ENCODE results near the gene PPP3R2. TPM values are rescaled to one million over a fixed set of nuclear protein-coding genes. Genes with fewer than 3 reads are reported as not detected.

The PPP3R2 gene, protein sequence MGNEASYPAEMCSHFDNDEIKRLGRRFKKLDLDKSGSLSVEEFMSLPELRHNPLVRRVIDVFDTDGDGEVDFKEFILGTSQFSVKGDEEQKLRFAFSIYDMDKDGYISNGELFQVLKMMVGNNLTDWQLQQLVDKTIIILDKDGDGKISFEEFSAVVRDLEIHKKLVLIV
- polyA plus RNA-seq (2013, experiment 1 of 4), result not detected
- polyA plus RNA-seq (2013, experiment 2 of 4), result not detected
- polyA plus RNA-seq (2013, experiment 3 of 4), result not detected
- polyA plus RNA-seq (2013, experiment 4 of 4), result not detected

DNA sequence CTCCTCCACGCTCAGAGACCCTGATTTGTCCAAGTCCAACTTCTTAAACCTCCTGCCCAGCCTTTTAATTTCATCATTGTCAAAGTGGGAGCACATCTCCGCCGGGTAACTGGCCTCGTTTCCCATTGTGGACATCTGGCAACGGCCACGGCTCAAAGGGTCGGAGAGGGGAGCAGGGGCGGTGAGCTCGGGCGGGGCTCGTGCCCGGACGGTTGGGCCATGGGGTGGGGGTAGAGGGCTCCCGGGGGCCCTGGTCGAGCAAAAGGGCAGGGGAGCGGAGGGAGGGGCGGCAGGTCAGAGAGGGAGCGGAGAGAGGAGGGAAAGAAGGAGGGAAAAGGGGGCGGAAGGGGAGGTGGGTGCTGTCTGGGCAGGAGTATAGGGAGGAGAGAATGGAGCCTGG is at the start of gene PPP3R2:
TSS of gene PPP3R2 (minus strand) at position 174 of the 400 bp plus-strand sequence. CDS start at position 126, 48 bp downstream.
- WGBS, 2 experiments, result 89 to 94% methylated on average over 19 of the region's 19 CpGs
- Histone ChIP-seq H3K27ac (ENCODE audit: insufficient read depth, low read depth, low read length, poor library complexity, severe bottlenecking) (no peak within 1 kb of the TSS), H3K4me3 (ENCODE audit: insufficient read depth, low read depth, low read length) (no peak within 1 kb of the TSS), H3K27me3 (ENCODE audit: control insufficient read depth, insufficient read depth, low read length, poor library complexity, severe bottlenecking) (no peaks in the 10 kb centered on the region), H3K4me1 (ENCODE audit: control insufficient read depth, insufficient read depth, low read length) (no peaks in the 10 kb centered on the region), H3K36me3 (ENCODE audit: control insufficient read depth, insufficient read depth, low read length) (no peaks in the 10 kb centered on the region), H3K9me3 (ENCODE audit: control insufficient read depth, low read length) (no peaks in the 10 kb centered on the region)

DNA sequence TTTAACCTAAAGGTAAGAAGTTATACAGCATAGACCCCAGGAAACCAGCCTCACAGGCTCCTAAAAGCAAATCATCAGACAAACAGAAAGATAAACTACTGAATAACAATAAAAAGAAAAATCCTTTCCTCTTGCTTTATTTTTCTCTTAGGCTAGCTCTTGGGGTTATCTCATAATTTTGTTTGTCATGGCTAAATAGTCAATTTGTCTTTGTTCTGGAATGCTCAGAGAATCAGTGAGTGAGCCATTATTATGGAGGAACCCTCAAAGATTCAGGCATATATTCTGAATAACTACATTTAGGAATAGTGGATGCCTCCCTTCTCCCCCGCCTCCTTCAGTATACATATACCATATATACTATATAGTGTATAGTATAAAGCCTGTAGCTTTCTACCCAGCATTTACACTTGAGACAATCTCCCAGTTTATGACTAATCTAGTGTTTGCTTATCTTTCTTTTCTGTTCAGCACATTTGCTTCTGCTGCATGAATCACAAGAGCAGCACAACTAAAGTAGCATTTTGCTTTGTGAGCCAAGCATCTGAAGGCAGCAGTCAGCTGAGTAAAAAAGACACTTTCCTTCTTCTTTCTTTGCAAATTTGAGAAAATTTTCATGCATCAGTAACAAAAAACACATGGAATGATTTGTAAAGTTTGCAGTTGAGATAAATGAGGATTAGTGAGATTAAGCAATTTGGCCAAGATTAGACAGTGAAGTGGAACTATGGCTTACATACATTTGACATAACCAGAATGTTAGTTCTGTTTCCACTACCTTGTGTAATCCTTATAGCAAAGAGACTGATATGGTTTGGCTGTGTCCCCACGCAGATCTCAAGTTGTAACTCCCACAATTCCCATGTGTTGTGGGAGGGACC is 45.3 kb upstream of the PPP3R2 start:
- Histone ChIP-seq H3K27ac (ENCODE audit: insufficient read depth, low read depth, low read length, poor library complexity, severe bottlenecking) (no peak overlapping the region), H3K9me3 (ENCODE audit: control insufficient read depth, low read length) (no peaks in the 10 kb centered on the region), H3K36me3 (ENCODE audit: control insufficient read depth, insufficient read depth, low read length) (no peaks in the 10 kb centered on the region), H3K4me1 (ENCODE audit: control insufficient read depth, insufficient read depth, low read length) (no peaks in the 10 kb centered on the region), H3K4me3 (ENCODE audit: insufficient read depth, low read depth, low read length) (no peak overlapping the region), H3K27me3 (ENCODE audit: control insufficient read depth, insufficient read depth, low read length, poor library complexity, severe bottlenecking) (no peaks in the 10 kb centered on the region)
- 50 to 79% methylated on average over 1 of the region's 2 CpGs for WGBS, 2 experiments

DNA sequence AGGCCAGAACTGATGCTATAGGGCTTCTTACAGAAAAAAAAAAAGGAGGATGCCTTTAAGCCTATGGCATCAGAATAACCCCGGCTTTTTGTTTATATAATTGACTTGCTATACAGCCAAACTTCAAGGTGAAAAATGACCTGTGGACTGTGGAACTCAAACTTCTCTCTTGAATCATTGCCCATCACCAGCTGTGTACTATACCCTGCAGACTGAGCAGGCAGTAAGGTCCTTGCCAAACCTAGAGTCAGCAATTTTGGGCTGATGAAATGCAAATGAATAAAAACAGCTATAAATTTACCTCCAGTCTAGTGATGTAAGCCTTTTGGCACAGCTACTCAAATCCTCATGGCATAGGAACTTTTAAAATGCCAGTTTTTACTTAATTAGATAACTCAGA is 44.5 kb upstream of the PPP3R2 start:
- H3K27me3 ChIP-seq (ENCODE audit: control insufficient read depth, insufficient read depth, low read length, poor library complexity, severe bottlenecking), result no peaks in the 10 kb centered on the region
- H3K4me3 ChIP-seq (ENCODE audit: insufficient read depth, low read depth, low read length), result no peak overlapping the region
- no peaks in the 10 kb centered on the region for H3K4me1 ChIP-seq (ENCODE audit: control insufficient read depth, insufficient read depth, low read length)
- H3K36me3 ChIP-seq (ENCODE audit: control insufficient read depth, insufficient read depth, low read length), result no peaks in the 10 kb centered on the region
- H3K9me3 ChIP-seq (ENCODE audit: control insufficient read depth, low read length), result no peaks in the 10 kb centered on the region
- no peak overlapping the region for H3K27ac ChIP-seq (ENCODE audit: insufficient read depth, low read depth, low read length, poor library complexity, severe bottlenecking)
- WGBS, 2 experiments, result 89 to 90% methylated on average over 1 of the region's 1 CpG

DNA sequence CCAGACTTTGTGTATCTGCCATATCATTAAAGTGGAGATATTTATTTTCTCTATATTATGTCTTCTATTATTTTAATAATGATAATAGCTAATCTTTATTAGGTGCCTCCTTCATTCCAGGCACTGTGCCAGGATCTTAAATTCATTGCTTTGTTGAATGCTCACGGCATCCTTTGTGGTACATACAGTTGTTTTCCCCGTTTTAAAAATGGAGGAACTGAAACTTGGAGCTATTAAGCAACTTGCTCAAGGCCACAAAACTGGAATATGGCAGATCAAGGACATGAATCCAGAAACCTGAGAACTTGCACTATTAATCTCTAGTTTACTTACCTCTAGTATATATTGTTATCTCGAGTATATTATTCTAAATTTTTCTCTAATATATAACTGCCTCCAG is 41.5 kb upstream of the PPP3R2 start:
- H3K4me3 ChIP-seq (ENCODE audit: insufficient read depth, low read depth, low read length), result no peak overlapping the region
- no peaks in the 10 kb centered on the region for H3K4me1 ChIP-seq (ENCODE audit: control insufficient read depth, insufficient read depth, low read length)
- no peaks in the 10 kb centered on the region for H3K9me3 ChIP-seq (ENCODE audit: control insufficient read depth, low read length)
- 65 to 66% methylated on average over 2 of the region's 3 CpGs for WGBS, 2 experiments
- no peak overlapping the region for H3K27ac ChIP-seq (ENCODE audit: insufficient read depth, low read depth, low read length, poor library complexity, severe bottlenecking)
- no peaks in the 10 kb centered on the region for H3K36me3 ChIP-seq (ENCODE audit: control insufficient read depth, insufficient read depth, low read length)
- no peaks in the 10 kb centered on the region for H3K27me3 ChIP-seq (ENCODE audit: control insufficient read depth, insufficient read depth, low read length, poor library complexity, severe bottlenecking)

DNA sequence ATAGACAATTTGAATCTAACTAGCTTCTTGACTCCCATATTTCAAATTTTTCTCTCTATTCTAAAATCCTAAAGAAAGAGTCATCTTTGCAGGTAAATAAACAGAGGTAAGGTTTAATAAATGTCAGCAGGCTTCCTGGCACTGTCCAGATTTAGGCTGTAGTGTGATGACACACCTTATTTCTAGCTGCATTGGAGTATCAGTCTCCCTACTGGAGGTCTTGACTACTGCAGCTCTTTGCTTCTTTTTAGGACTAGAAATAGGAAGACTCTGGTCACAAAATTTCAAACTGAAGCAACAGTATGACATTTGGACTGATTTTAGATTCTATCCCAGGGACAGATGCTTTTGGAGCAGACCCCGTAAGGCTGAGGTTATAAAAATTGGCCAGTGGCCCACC is 40.7 kb upstream of the PPP3R2 start:
- Histone ChIP-seq H3K9me3 (ENCODE audit: control insufficient read depth, low read length) (no peaks in the 10 kb centered on the region), H3K27ac (ENCODE audit: insufficient read depth, low read depth, low read length, poor library complexity, severe bottlenecking) (no peak overlapping the region), H3K36me3 (ENCODE audit: control insufficient read depth, insufficient read depth, low read length) (no peaks in the 10 kb centered on the region), H3K4me3 (ENCODE audit: insufficient read depth, low read depth, low read length) (no peak overlapping the region), H3K27me3 (ENCODE audit: control insufficient read depth, insufficient read depth, low read length, poor library complexity, severe bottlenecking) (no peaks in the 10 kb centered on the region), H3K4me1 (ENCODE audit: control insufficient read depth, insufficient read depth, low read length) (no peaks in the 10 kb centered on the region)
- WGBS, 2 experiments, result 89 to 100% methylated on average over 1 of the region's 1 CpG

DNA sequence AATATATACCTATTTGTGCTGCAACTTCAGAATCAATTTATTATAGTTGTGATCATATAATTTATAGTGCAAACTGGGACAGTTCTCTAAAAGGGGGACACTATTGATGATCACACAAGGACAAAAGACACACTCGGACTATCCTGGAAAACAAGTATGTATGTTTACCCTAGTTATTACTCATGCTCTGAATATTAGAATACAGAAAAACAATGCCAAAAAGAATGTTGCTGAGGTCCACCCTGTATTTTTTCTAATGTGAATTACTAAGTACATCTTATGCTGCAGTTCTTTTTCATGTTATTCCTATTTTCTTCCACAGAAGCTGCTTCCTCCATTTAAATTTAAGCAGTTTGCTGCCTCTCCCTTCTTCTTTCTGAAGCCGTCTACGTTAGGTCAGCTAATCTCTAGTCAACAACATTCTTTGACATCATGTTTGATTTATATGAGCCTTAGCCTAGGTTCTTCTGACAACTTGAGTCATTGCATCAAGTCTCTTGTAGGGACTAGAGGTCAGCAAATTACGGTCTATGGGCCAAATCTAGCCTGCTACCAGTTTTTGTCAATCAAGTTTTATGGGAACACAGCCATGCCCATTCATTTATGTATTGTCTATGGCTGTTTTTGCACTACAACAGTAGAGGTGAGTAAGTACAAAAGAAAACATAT is 40.1 kb upstream of the PPP3R2 start:
- H3K27ac ChIP-seq (ENCODE audit: insufficient read depth, low read depth, low read length, poor library complexity, severe bottlenecking), result no peak overlapping the region
- H3K27me3 ChIP-seq (ENCODE audit: control insufficient read depth, insufficient read depth, low read length, poor library complexity, severe bottlenecking), result no peaks in the 10 kb centered on the region
- no peak overlapping the region for H3K4me3 ChIP-seq (ENCODE audit: insufficient read depth, low read depth, low read length)
- H3K36me3 ChIP-seq (ENCODE audit: control insufficient read depth, insufficient read depth, low read length), result no peaks in the 10 kb centered on the region
- H3K4me1 ChIP-seq (ENCODE audit: control insufficient read depth, insufficient read depth, low read length), result no peaks in the 10 kb centered on the region
- no peaks in the 10 kb centered on the region for H3K9me3 ChIP-seq (ENCODE audit: control insufficient read depth, low read length)
- 86 to 88% methylated on average over 3 to 4 of the region's 4 CpGs for WGBS, 2 experiments

DNA sequence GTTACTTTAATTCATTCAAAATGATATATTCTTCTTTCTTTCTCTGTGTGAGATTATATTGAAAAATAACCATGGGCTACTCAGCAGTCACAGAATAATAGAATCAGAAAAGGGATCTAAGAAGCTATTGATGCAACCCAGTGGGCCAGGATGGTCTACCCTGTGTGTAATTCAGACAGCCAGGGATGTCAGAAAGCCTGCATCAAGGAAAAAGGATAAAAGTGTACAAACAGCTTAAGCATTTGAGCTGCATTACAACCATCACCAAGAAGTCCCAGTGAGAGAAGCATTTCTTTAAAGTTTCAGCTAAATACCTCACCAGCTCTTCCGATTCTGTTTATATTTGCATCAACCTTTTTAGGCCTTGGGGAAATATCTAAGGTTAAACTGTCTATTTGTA is 37.8 kb upstream of the PPP3R2 start:
- Histone ChIP-seq H3K36me3 (ENCODE audit: control insufficient read depth, insufficient read depth, low read length) (no peaks in the 10 kb centered on the region), H3K27ac (ENCODE audit: insufficient read depth, low read depth, low read length, poor library complexity, severe bottlenecking) (no peak overlapping the region), H3K4me1 (ENCODE audit: control insufficient read depth, insufficient read depth, low read length) (no peaks in the 10 kb centered on the region), H3K4me3 (ENCODE audit: insufficient read depth, low read depth, low read length) (no peak overlapping the region), H3K27me3 (ENCODE audit: control insufficient read depth, insufficient read depth, low read length, poor library complexity, severe bottlenecking) (no peaks in the 10 kb centered on the region), H3K9me3 (ENCODE audit: control insufficient read depth, low read length) (no peaks in the 10 kb centered on the region)
- 100% methylated on average over 1 of the region's 1 CpG; no CpG with 5 or more reads in 1 of the 2 experiments for WGBS, 2 experiments

DNA sequence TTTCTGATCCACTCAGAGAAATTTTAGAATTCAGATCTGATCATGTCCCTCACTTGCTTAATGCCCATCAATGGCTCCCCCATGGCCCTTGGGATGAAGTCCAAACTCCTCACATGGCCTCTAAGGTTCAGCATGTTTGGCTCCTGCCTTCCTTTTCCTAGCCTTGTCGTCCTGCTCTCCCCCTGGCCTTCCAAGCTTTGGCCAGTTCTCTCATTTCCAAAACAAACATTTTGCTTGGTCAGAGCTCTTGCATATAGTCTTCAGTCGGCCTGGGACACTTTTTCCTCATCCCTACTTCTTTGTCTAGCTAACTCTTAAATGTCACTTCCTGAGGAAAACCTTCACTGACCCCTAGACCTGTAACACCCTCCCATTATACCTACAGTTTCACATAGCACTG is 37.1 kb upstream of the PPP3R2 start:
- Histone ChIP-seq H3K36me3 (ENCODE audit: control insufficient read depth, insufficient read depth, low read length) (no peaks in the 10 kb centered on the region), H3K4me1 (ENCODE audit: control insufficient read depth, insufficient read depth, low read length) (no peaks in the 10 kb centered on the region), H3K27ac (ENCODE audit: insufficient read depth, low read depth, low read length, poor library complexity, severe bottlenecking) (no peak overlapping the region), H3K9me3 (ENCODE audit: control insufficient read depth, low read length) (no peaks in the 10 kb centered on the region), H3K27me3 (ENCODE audit: control insufficient read depth, insufficient read depth, low read length, poor library complexity, severe bottlenecking) (no peaks in the 10 kb centered on the region), H3K4me3 (ENCODE audit: insufficient read depth, low read depth, low read length) (no peak overlapping the region)
- WGBS, 2 experiments, result 45 to 50% methylated on average over 2 of the region's 2 CpGs

DNA sequence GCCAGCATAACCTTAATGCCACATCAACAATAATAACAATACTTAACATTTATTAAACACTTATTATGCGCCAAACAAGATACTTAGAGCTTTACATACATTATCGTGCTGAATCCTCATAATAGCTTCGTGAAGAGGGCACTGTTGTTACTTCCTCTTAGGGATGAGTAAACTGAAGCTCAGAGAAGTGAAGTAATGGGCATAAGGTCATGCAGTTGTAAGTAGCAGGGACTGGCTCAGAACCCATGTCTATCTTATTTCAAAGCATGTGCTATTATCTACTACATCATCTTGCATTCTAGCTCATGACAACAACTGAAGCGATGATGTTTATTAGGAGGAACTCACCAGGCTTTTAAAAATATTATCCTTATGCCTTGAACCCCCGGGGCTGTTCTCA is 34.9 kb upstream of the PPP3R2 start:
- WGBS, 2 experiments, result 73 to 83% methylated on average over 5 of the region's 5 CpGs
- Histone ChIP-seq H3K4me1 (ENCODE audit: control insufficient read depth, insufficient read depth, low read length) (no peaks in the 10 kb centered on the region), H3K9me3 (ENCODE audit: control insufficient read depth, low read length) (no peaks in the 10 kb centered on the region), H3K4me3 (ENCODE audit: insufficient read depth, low read depth, low read length) (no peak overlapping the region), H3K27me3 (ENCODE audit: control insufficient read depth, insufficient read depth, low read length, poor library complexity, severe bottlenecking) (no peaks in the 10 kb centered on the region), H3K27ac (ENCODE audit: insufficient read depth, low read depth, low read length, poor library complexity, severe bottlenecking) (no peak overlapping the region), H3K36me3 (ENCODE audit: control insufficient read depth, insufficient read depth, low read length) (no peaks in the 10 kb centered on the region)

DNA sequence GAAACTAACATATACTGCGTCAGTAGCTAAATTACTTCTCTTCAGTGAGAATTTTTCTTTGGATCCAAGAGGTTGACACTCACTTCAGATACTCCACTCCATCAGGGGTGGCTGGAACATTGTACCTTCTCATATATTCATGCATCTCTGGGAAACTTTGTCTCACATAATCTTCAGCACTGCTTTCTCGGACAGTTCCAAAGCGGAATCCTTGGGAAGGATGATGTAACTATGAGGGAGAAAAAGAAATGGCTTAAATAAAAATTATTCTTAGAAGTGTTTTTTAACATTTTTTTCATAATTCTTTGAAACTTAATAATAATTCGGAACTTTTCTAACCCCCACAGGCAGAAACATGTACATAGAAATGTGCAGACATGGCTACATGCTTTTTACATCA is 33.4 kb upstream of the PPP3R2 start:
- Histone ChIP-seq H3K36me3 (ENCODE audit: control insufficient read depth, insufficient read depth, low read length) (no peaks in the 10 kb centered on the region), H3K27ac (ENCODE audit: insufficient read depth, low read depth, low read length, poor library complexity, severe bottlenecking) (no peak overlapping the region), H3K9me3 (ENCODE audit: control insufficient read depth, low read length) (no peaks in the 10 kb centered on the region), H3K4me1 (ENCODE audit: control insufficient read depth, insufficient read depth, low read length) (no peaks in the 10 kb centered on the region), H3K4me3 (ENCODE audit: insufficient read depth, low read depth, low read length) (no peak overlapping the region), H3K27me3 (ENCODE audit: control insufficient read depth, insufficient read depth, low read length, poor library complexity, severe bottlenecking) (no peaks in the 10 kb centered on the region)
- WGBS, 2 experiments, result 64 to 83% methylated on average over 2 to 4 of the region's 4 CpGs
